H9 (cell line): ENCODE data around the gene GPR15LG. TPM values are rescaled to one million over a fixed set of nuclear protein-coding genes. Genes with fewer than 3 reads are reported as not detected.

ENCODE experiments used
- DNase-seq: peaks from one replicate; pipeline ENCODE4 v3.0.0-alpha.2; 2017
- H2AFZ ChIP-seq: one replicate; pipeline ENCODE4 v1.6.1; 2013; ENCODE audit warnings: mild to moderate bottlenecking, low read length, control low read depth, moderate library complexity
- H2AK5ac ChIP-seq: 2 replicates; pipeline ENCODE4 v1.6.1; 2013; ENCODE audit warnings: low read length, control low read depth, mixed read lengths; ENCODE audit not compliant: insufficient read length
- H2BK120ac ChIP-seq: one replicate; pipeline ENCODE4 v1.6.1; 2013; ENCODE audit warnings: low read depth, mild to moderate bottlenecking, low read length, control low read depth, inconsistent platforms; ENCODE audit not compliant: poor library complexity, severe bottlenecking
- H2BK12ac ChIP-seq: 2 replicates; pipeline ENCODE4 v1.6.1; 2013; ENCODE audit warnings: low read length, control low read depth, mixed read lengths, low read depth; ENCODE audit not compliant: insufficient read length
- H2BK15ac ChIP-seq: 2 replicates; pipeline ENCODE4 v1.6.1; 2013; ENCODE audit warnings: low read depth, low read length, control low read depth
- H2BK20ac ChIP-seq: one replicate; pipeline ENCODE4 v1.6.1; 2013; ENCODE audit warnings: low read depth, mild to moderate bottlenecking, low read length, control low read depth, inconsistent platforms; ENCODE audit not compliant: poor library complexity, severe bottlenecking
- H2BK5ac ChIP-seq: 2 replicates; pipeline ENCODE4 v1.6.1; 2013; ENCODE audit warnings: low read length, control low read depth, mixed read lengths; ENCODE audit not compliant: insufficient read length
- H3K14ac ChIP-seq: 2 replicates; pipeline ENCODE4 v1.6.1; 2013; ENCODE audit warnings: low read length, control low read depth; ENCODE audit not compliant: insufficient read depth
- H3K18ac ChIP-seq: 2 replicates; pipeline ENCODE4 v1.6.1; 2013; ENCODE audit warnings: low read depth, mild to moderate bottlenecking, mixed read lengths, low read length, control low read depth; ENCODE audit not compliant: insufficient read length
- H3K23ac ChIP-seq: 2 replicates; pipeline ENCODE4 v1.6.1; 2013; ENCODE audit warnings: low read length, control low read depth, mixed read lengths, low read depth; ENCODE audit not compliant: insufficient read length
- H3K23me2 ChIP-seq: 2 replicates; pipeline ENCODE4 v1.6.1; 2013; ENCODE audit warnings: low read depth, mild to moderate bottlenecking, mixed read lengths, low read length, control low read depth; ENCODE audit not compliant: insufficient read length, poor library complexity, severe bottlenecking
- H3K27ac ChIP-seq: 2 replicates; pipeline ENCODE4 v1.5.1; 2013; ENCODE audit warnings: low read length, control low read depth, mixed read lengths, low read depth; ENCODE audit not compliant: insufficient read length
- H3K27me3 ChIP-seq: 2 replicates; pipeline ENCODE4 v1.6.1; 2013; ENCODE audit warnings: low read length, control low read depth, inconsistent platforms; ENCODE audit not compliant: insufficient read depth
- H3K4ac ChIP-seq: 2 replicates; pipeline ENCODE4 v1.6.1; 2013; ENCODE audit warnings: low read depth, mild to moderate bottlenecking, control low read depth, inconsistent platforms, low read length, moderate library complexity
- H3K4me1 ChIP-seq: 2 replicates; pipeline ENCODE4 v1.6.1; 2013; ENCODE audit warnings: low read length, control low read depth, inconsistent platforms; ENCODE audit not compliant: insufficient read depth
- H3K4me2 ChIP-seq: 2 replicates; pipeline ENCODE4 v1.6.1; 2013; ENCODE audit warnings: low read length, control low read depth, mixed read lengths; ENCODE audit not compliant: insufficient read length, insufficient read depth
- H3K56ac ChIP-seq: 2 replicates; pipeline ENCODE4 v1.6.1; 2013; ENCODE audit warnings: low read depth, mild to moderate bottlenecking, mixed read lengths, low read length, control low read depth; ENCODE audit not compliant: insufficient read length
- H3K79me1 ChIP-seq: 2 replicates; pipeline ENCODE4 v1.6.1; 2013; ENCODE audit warnings: low read depth, mild to moderate bottlenecking, moderate library complexity, low read length, control low read depth, inconsistent platforms; ENCODE audit not compliant: insufficient read depth, poor library complexity, severe bottlenecking
- H3K79me2 ChIP-seq: 2 replicates; pipeline ENCODE4 v1.6.1; 2013; ENCODE audit warnings: low read length, control low read depth, inconsistent platforms; ENCODE audit not compliant: insufficient read depth
- H3K9ac ChIP-seq: 2 replicates; pipeline ENCODE4 v1.6.1; 2013; ENCODE audit warnings: low read length, control low read depth, mixed read lengths; ENCODE audit not compliant: insufficient read length; ENCODE audit errors: extremely low read depth
- H3K9me3 ChIP-seq: one replicate; pipeline ENCODE4 v1.6.1; 2013; ENCODE audit warnings: low read depth, low read length, inconsistent platforms; ENCODE audit not compliant: control insufficient read depth
- H3T11ph ChIP-seq: one replicate; pipeline ENCODE4 v1.6.1; 2013; ENCODE audit warnings: mild to moderate bottlenecking, low read length, control low read depth, inconsistent platforms
- H4K20me1 ChIP-seq: one replicate; pipeline ENCODE4 v1.6.1; 2013; ENCODE audit not compliant: control insufficient read depth, insufficient read length, insufficient read depth
- H4K5ac ChIP-seq: 2 replicates; pipeline ENCODE4 v1.6.1; 2013; ENCODE audit warnings: low read depth, mild to moderate bottlenecking, mixed read lengths, low read length, control low read depth; ENCODE audit not compliant: insufficient read length
- H4K8ac ChIP-seq: replicated peaks from 2 replicates; pipeline ENCODE4 v1.6.1; 2013; ENCODE audit warnings: low read length, control low read depth, mixed read lengths, low read depth; ENCODE audit not compliant: insufficient read length
- H4K91ac ChIP-seq: 2 replicates; pipeline ENCODE4 v1.6.1; 2013; ENCODE audit warnings: low read depth, mild to moderate bottlenecking, moderate library complexity, mixed read lengths, low read length, control low read depth; ENCODE audit not compliant: insufficient read length
- H3K27ac Mint-ChIP-seq, 3 experiments: 2 replicates in 2 of 3; 3 replicates in 1 of 3; pipeline ENCODE4 v1.8.0; 2020 to 2021; ENCODE audit warnings: mixed read lengths in 3 of 3, mild to moderate bottlenecking in 1 of 3, moderate library complexity in 1 of 3
- H3K27me3 Mint-ChIP-seq: 2 replicates; pipeline ENCODE4 v1.8.0; 2021; ENCODE audit warnings: low read depth, mild to moderate bottlenecking, moderate library complexity, mixed read lengths
- H3K36me3 Mint-ChIP-seq, 3 experiments: 2 replicates in 2 of 3; 3 replicates in 1 of 3; pipeline ENCODE4 v1.8.0; 2020 to 2021; ENCODE audit warnings: low read depth in 3 of 3, mixed read lengths in 3 of 3; ENCODE audit not compliant: insufficient read depth in 1 of 3
- H3K4me1 Mint-ChIP-seq, 2 experiments: 2 replicates each; pipeline ENCODE4 v1.8.0; 2020; ENCODE audit warnings: mixed read lengths in 2 of 2
- H3K4me3 Mint-ChIP-seq, 2 experiments: 2 replicates in 1 of 2; 3 replicates in 1 of 2; pipeline ENCODE4 v1.8.0; 2020 to 2021; ENCODE audit warnings: mild to moderate bottlenecking in 2 of 2, mixed read lengths in 2 of 2, moderate library complexity in 1 of 2
- H3K9me3 Mint-ChIP-seq, 2 experiments: 2 replicates in 1 of 2; 3 replicates in 1 of 2; pipeline ENCODE4 v1.8.0; 2020; ENCODE audit warnings: mild to moderate bottlenecking in 2 of 2, mixed read lengths in 2 of 2, moderate library complexity in 1 of 2
- WGBS: extraction: QIAGEN DNeasy Blood & Tissue Kit; methylation state at CpG from one replicate; pipeline ENCODE4 v1.1.7; 2013; ENCODE audit warnings: missing lambda C conversion rate, low lambda C conversion rate, mixed read lengths; ENCODE audit not compliant: insufficient read length; ENCODE audit errors: extremely low coverage; 5-methylcytosine and 5-hydroxymethylcytosine counted together
- total RNA-seq: library from RNA; stranded (reverse); gene quantifications from 2 replicates; pipeline ENCODE4 v1.2.1, GENCODE V29; 2021
- TF ChIP-seq, protein P1 (sequence below): fragments of 200-600 bp; sonication (generic); conservative IDR thresholded peaks from 3 replicates; pipeline ENCODE4 v1.8.0; 2021; ENCODE audit warnings: antibody characterized with exemption, mild to moderate bottlenecking

GPR15LG gene
- total RNA-seq, 1 experiment from 2014 or later, result not detected

DNA sequence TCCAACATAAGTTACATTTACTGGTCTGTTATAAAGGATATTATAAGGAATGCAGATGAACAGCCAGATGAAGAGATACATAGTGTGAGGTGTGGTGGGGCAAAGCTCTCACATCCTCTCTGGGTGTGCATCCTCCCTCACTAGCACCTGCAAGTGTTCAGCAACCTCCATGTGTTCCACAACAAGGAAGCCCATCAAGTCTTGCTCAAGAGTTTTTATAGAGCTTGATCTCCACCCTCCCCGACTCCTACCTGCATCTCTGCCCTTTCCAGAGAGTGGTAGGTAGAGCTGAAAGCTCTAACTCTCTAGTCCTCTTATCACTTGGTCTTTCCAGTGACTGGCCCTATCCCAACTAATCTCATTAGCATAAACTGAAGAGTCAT is 46.8 kb upstream of the GPR15LG start:
- Histone ChIP-seq H3K23me2 (no peaks in the 10 kb centered on the region), H3K4me1 (no peaks in the 10 kb centered on the region), H3T11ph (no peak overlapping the region), H2AK5ac (no peak overlapping the region), H3K18ac (no peak overlapping the region), H3K23ac (no peak overlapping the region), H4K5ac (no peak overlapping the region), H3K14ac (no peak overlapping the region), H3K79me2 (no peaks in the 10 kb centered on the region), H2AFZ (no peak overlapping the region), H3K27ac (no peak overlapping the region), H3K9me3 (peaks cover 12% of the 10 kb centered on the region), H2BK20ac (no peak overlapping the region), H3K9ac (no peak overlapping the region), H3K4ac (no peak overlapping the region), H3K4me2 (no peak overlapping the region), H2BK120ac (no peak overlapping the region), H3K79me1 (no peaks in the 10 kb centered on the region), H3K56ac (no peak overlapping the region), H2BK15ac (no peak overlapping the region), H4K91ac (no peak overlapping the region), H2BK12ac (no peak overlapping the region), H4K8ac (no peak overlapping the region), H3K27me3 (no peaks in the 10 kb centered on the region), H2BK5ac (no peak overlapping the region), H4K20me1 (no peaks in the 10 kb centered on the region)
- Mint-ChIP-seq H3K27ac (no peak overlapping the region), H3K36me3 (peaks cover 0 to 12% (median 2%) of the 10 kb centered on the region in 3 experiments; a peak in 3 of 7 replicates), H3K4me3 (no peak overlapping the region; a peak in 1 of 5 replicates), H3K4me1 (peaks cover 0 to 7% of the 10 kb centered on the region in 2 experiments; a peak in 2 of 4 replicates), H3K27me3 (peaks cover 17% of the 10 kb centered on the region), H3K9me3 (peaks cover 27 to 34% of the 10 kb centered on the region in 2 experiments)
- TF ChIP-seq, protein P1, sequence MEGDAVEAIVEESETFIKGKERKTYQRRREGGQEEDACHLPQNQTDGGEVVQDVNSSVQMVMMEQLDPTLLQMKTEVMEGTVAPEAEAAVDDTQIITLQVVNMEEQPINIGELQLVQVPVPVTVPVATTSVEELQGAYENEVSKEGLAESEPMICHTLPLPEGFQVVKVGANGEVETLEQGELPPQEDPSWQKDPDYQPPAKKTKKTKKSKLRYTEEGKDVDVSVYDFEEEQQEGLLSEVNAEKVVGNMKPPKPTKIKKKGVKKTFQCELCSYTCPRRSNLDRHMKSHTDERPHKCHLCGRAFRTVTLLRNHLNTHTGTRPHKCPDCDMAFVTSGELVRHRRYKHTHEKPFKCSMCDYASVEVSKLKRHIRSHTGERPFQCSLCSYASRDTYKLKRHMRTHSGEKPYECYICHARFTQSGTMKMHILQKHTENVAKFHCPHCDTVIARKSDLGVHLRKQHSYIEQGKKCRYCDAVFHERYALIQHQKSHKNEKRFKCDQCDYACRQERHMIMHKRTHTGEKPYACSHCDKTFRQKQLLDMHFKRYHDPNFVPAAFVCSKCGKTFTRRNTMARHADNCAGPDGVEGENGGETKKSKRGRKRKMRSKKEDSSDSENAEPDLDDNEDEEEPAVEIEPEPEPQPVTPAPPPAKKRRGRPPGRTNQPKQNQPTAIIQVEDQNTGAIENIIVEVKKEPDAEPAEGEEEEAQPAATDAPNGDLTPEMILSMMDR, result no peak
- DNase-seq, result no peak
- no CpG with 5 or more reads among the region's 1 CpG for WGBS
